A549 (cell line): ENCODE data around the gene AFDN. TPM values are rescaled to one million over a fixed set of nuclear protein-coding genes. Genes with fewer than 3 reads are reported as not detected.

Source experiments
- ATAC-seq, 2 experiments: fragments of 200-7000 bp in 1 of 2; fragments of >200 bp in 1 of 2; cut with Nextera tagmentation in 1 of 2; cut with Tn5 transposase in 1 of 2; 3 replicates each; pipeline versions ENCODE4 v1.8.0 to v1.9.1; 2018 to 2020; ENCODE audit warnings: mild to moderate bottlenecking in 1 of 2, moderate library complexity in 1 of 2
- CTCF ChIA-PET: fragments of 300-600 bp; sonication (Branson Sonifier 250); formaldehyde crosslinking; extraction: SDS; loops from one replicate; lab custom pipeline; 2021; ENCODE audit warnings: antibody characterized with exemption, inconsistent platforms; lab: Yijun Ruan, JAX
- POLR2A ChIA-PET: fragments of 350-600 bp; formaldehyde crosslinking; extraction: SDS; loops from one replicate; lab custom pipeline; 2021; ENCODE audit warnings: antibody characterized with exemption, inconsistent platforms; lab: Yijun Ruan, JAX
- DNase-seq, 2 experiments: peaks; one replicate each; pipeline versions ENCODE4 v3.0.0 to v3.0.0-alpha.2; 2011 to 2016; ENCODE audit warnings: low read depth in 1 of 2, low spot score in 1 of 2
- FAIRE-seq: peaks from 2 replicates; lab custom pipeline; 2011; peaks lifted over from hg19 to GRCh38; lab: Jason Lieb, UNC
- H3K27ac ChIP-seq, 2 experiments: fragments of >200 bp; sonication (Bioruptor Twin); formaldehyde crosslinking; 3 replicates each; pipeline ENCODE4 v1.5.1; 2016 to 2017
- H3K4me1 ChIP-seq: fragments of >200 bp; sonication (Bioruptor Twin); formaldehyde crosslinking; 3 replicates; pipeline ENCODE4 v1.6.1; 2016
- H3K4me2 ChIP-seq: fragments of >200 bp; sonication (Bioruptor Twin); formaldehyde crosslinking; 3 replicates; pipeline ENCODE4 v1.6.1; 2016
- H3K4me3 ChIP-seq: fragments of >200 bp; sonication (Bioruptor Twin); formaldehyde crosslinking; 3 replicates; pipeline ENCODE4 v1.5.1; 2016
- H3K9me3 ChIP-seq: fragments of >200 bp; sonication (Bioruptor Twin); formaldehyde crosslinking; 3 replicates; pipeline ENCODE4 v1.6.1; 2016
- BHLHE40 ChIP-seq: IDR thresholded peaks from 2 replicates; pipeline ENCODE4 v1.6.1; 2012; ENCODE audit warnings: low read depth, low read length, inconsistent platforms
- CBX8 ChIP-seq: fragments of 200-600 bp; sonication (generic); IDR thresholded peaks from 2 replicates; pipeline ENCODE4 v1.6.1; 2016
- CHD4 ChIP-seq: fragments of 200-600 bp; sonication (generic); IDR thresholded peaks from 2 replicates; pipeline ENCODE4 v1.6.1; 2016; ENCODE audit warnings: antibody characterized with exemption, mild to moderate bottlenecking, borderline replicate concordance
- FOSL2 ChIP-seq, 2 experiments: fragments of 450-650 bp in 1 of 2; fragments of >200 bp in 1 of 2; sonication (Bioruptor Twin) in 1 of 2; formaldehyde crosslinking; IDR thresholded peaks; 2 replicates each; pipeline versions ENCODE4 v1.5.0 to v1.6.1; 2016 to 2020; ENCODE audit warnings: mild to moderate bottlenecking in 1 of 2, moderate library complexity in 1 of 2
- FOXS1 ChIP-seq: fragments of 250-450 bp; sonication (Bioruptor Pico); IDR thresholded peaks from 2 replicates; pipeline ENCODE4 v1.5.0; 2020; ENCODE audit warnings: mild to moderate bottlenecking, moderate library complexity
- GATA3 ChIP-seq: IDR thresholded peaks from 2 replicates; pipeline ENCODE4 v1.6.1; 2012; ENCODE audit warnings: borderline replicate concordance
- HEYL ChIP-seq: fragments of 250-450 bp; sonication (Bioruptor Pico); IDR thresholded peaks from 2 replicates; pipeline ENCODE4 v1.8.0; 2021; ENCODE audit warnings: mild to moderate bottlenecking, moderate library complexity
- HOXB13 ChIP-seq: fragments of 250-450 bp; sonication (Bioruptor Pico); IDR thresholded peaks from 2 replicates; pipeline ENCODE4 v1.5.0; 2020; ENCODE audit warnings: low read depth, mild to moderate bottlenecking, moderate library complexity
- JUNB ChIP-seq: fragments of >200 bp; sonication (Bioruptor Twin); formaldehyde crosslinking; IDR thresholded peaks from 2 replicates; pipeline ENCODE4 v1.6.1; 2016
- RARB ChIP-seq: fragments of 250-450 bp; sonication (Bioruptor Pico); IDR thresholded peaks from 2 replicates; pipeline ENCODE4 v1.8.0; 2021; ENCODE audit warnings: mild to moderate bottlenecking, moderate library complexity
- SMC3 ChIP-seq: fragments of >200 bp; sonication (Bioruptor Twin); formaldehyde crosslinking; IDR thresholded peaks from 3 replicates; pipeline ENCODE4 v1.6.1; 2018; ENCODE audit warnings: inconsistent platforms
- SREBF2 ChIP-seq: fragments of 450-650 bp; IDR thresholded peaks from 2 replicates; pipeline ENCODE4 v1.6.1; 2014; ENCODE audit warnings: mild to moderate bottlenecking, moderate library complexity
- TFCP2L1 ChIP-seq: fragments of 250-450 bp; sonication (Bioruptor Pico); IDR thresholded peaks from 2 replicates; pipeline ENCODE4 v1.5.0; 2021; ENCODE audit warnings: mild to moderate bottlenecking
- USF2 ChIP-seq: fragments of 450-650 bp; IDR thresholded peaks from 2 replicates; pipeline ENCODE4 v1.6.1; 2014; ENCODE audit warnings: antibody characterized with exemption
- ZC3H11A ChIP-seq: fragments of 450-650 bp; IDR thresholded peaks from 2 replicates; pipeline ENCODE4 v1.6.1; 2014; ENCODE audit warnings: antibody characterized with exemption, mild to moderate bottlenecking
- ZNF302 ChIP-seq: fragments of 250-450 bp; sonication (Bioruptor Pico); IDR thresholded peaks from 2 replicates; pipeline ENCODE4 v1.9.0; 2021; ENCODE audit warnings: inconsistent platforms, mild to moderate bottlenecking, moderate library complexity
- ZSCAN20 ChIP-seq: fragments of 250-450 bp; sonication (Bioruptor Pico); IDR thresholded peaks from 2 replicates; pipeline ENCODE4 v1.8.0; 2022; ENCODE audit warnings: mild to moderate bottlenecking, moderate library complexity
- WGBS: methylation state at CpG from one replicate; pipeline ENCODE4 v1.1.6; 2017; ENCODE audit errors: missing lambda C conversion rate; 5-methylcytosine and 5-hydroxymethylcytosine counted together
- polyA plus RNA-seq, 4 experiments: library from polyadenylated mRNA; depleted of rRNA in 3 of 4; stranded (reverse); fragments of >200 nt; fragmentation: RNase III in 1 of 4; extraction: RNeasy Plus Mini Kit Qiagen cat#74134 plus additional on column Dnase treatment in 1 of 4; gene quantifications; 2 replicates in 3 of 4; 3 replicates in 1 of 4; pipeline ENCODE4 v1.2.3, GENCODE V29; 2011 to 2017
- TF ChIP-seq, protein P1 (sequence below): fragments of >200 bp; sonication (Bioruptor Twin); formaldehyde crosslinking; IDR thresholded peaks from 3 replicates; pipeline ENCODE4 v1.5.1; 2016
- TF ChIP-seq, protein P2 (sequence below): IDR thresholded peaks from 2 replicates; pipeline ENCODE4 v1.6.1; 2012; ENCODE audit warnings: low read depth, borderline replicate concordance
- TF ChIP-seq, protein P3 (sequence below): fragments of 150-350 bp; IDR thresholded peaks from 2 replicates; pipeline ENCODE4 v1.6.1; 2014; ENCODE audit warnings: low read depth, mild to moderate bottlenecking, low read length
- TF ChIP-seq, protein P4 (sequence below): fragments of >200 bp; sonication (Bioruptor Twin); formaldehyde crosslinking; IDR thresholded peaks from 3 replicates; pipeline ENCODE4 v1.6.1; 2016

AFDN gene
- polyA plus RNA-seq, 2 of the 4 experiments (the other 2 are of a cell fraction): 17.5 to 40.8 TPM

GRCh38 chr6:167918548-167919278 lies 92.0 kb downstream of the AFDN start:
- CTCF ChIA-PET: no interaction called here
- no peaks in the 10 kb centered on the region for H3K4me1 ChIP-seq
- no peaks in the 10 kb centered on the region for H3K9me3 ChIP-seq
- DNase-seq: no peak
- WGBS: 91% methylated on average over 14 of the region's 14 CpGs
- TF ChIP-seq, protein P1, sequence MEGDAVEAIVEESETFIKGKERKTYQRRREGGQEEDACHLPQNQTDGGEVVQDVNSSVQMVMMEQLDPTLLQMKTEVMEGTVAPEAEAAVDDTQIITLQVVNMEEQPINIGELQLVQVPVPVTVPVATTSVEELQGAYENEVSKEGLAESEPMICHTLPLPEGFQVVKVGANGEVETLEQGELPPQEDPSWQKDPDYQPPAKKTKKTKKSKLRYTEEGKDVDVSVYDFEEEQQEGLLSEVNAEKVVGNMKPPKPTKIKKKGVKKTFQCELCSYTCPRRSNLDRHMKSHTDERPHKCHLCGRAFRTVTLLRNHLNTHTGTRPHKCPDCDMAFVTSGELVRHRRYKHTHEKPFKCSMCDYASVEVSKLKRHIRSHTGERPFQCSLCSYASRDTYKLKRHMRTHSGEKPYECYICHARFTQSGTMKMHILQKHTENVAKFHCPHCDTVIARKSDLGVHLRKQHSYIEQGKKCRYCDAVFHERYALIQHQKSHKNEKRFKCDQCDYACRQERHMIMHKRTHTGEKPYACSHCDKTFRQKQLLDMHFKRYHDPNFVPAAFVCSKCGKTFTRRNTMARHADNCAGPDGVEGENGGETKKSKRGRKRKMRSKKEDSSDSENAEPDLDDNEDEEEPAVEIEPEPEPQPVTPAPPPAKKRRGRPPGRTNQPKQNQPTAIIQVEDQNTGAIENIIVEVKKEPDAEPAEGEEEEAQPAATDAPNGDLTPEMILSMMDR: no peak
- TF ChIP-seq ZC3H11A (no peak), RARB (CRISPR knock-in tag) (no peak), CBX8 (no peak), ZNF302 (CRISPR knock-in tag) (no peak), TFCP2L1 (CRISPR knock-in tag) (no peak)
- no peak overlapping the region for H3K27ac ChIP-seq
- POLR2A ChIA-PET: no interaction called here
- H3K4me3 ChIP-seq: no peak overlapping the region
- FAIRE-seq: no peak
- no peak overlapping the region for H3K4me2 ChIP-seq
- no peak for ATAC-seq

GRCh38 chr6:167919349-167919748 lies 92.6 kb downstream of the AFDN start:
- H3K4me2 ChIP-seq: no peak overlapping the region
- TF ChIP-seq CBX8 (no peak), ZC3H11A (no peak), FOSL2 (IDR thresholded peaks at IDR 0.05) (no peak), FOSL2 (CRISPR knock-in tag; IDR thresholded peaks at IDR 0.05) (no peak), BHLHE40 (no peak), SMC3 (no peak), CHD4 (no peak), JUNB (no peak), FOXS1 (CRISPR knock-in tag) (no peak), HOXB13 (CRISPR knock-in tag) (no peak), ZSCAN20 (CRISPR knock-in tag) (no peak), GATA3 (no peak), SREBF2 (no peak), USF2 (no peak), HEYL (no peak)
- TF ChIP-seq, protein P2, sequence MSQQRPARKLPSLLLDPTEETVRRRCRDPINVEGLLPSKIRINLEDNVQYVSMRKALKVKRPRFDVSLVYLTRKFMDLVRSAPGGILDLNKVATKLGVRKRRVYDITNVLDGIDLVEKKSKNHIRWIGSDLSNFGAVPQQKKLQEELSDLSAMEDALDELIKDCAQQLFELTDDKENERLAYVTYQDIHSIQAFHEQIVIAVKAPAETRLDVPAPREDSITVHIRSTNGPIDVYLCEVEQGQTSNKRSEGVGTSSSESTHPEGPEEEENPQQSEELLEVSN: no peak
- TF ChIP-seq, protein P3, sequence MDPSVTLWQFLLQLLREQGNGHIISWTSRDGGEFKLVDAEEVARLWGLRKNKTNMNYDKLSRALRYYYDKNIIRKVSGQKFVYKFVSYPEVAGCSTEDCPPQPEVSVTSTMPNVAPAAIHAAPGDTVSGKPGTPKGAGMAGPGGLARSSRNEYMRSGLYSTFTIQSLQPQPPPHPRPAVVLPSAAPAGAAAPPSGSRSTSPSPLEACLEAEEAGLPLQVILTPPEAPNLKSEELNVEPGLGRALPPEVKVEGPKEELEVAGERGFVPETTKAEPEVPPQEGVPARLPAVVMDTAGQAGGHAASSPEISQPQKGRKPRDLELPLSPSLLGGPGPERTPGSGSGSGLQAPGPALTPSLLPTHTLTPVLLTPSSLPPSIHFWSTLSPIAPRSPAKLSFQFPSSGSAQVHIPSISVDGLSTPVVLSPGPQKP: no peak
- TF ChIP-seq, protein P4, sequence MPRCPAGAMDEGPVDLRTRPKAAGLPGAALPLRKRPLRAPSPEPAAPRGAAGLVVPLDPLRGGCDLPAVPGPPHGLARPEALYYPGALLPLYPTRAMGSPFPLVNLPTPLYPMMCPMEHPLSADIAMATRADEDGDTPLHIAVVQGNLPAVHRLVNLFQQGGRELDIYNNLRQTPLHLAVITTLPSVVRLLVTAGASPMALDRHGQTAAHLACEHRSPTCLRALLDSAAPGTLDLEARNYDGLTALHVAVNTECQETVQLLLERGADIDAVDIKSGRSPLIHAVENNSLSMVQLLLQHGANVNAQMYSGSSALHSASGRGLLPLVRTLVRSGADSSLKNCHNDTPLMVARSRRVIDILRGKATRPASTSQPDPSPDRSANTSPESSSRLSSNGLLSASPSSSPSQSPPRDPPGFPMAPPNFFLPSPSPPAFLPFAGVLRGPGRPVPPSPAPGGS: no peak
- TF ChIP-seq, all 56 proteins: peak for 0
- no peak for ATAC-seq
- H3K27ac ChIP-seq: no peak overlapping the region
- 78% methylated on average over 3 of the region's 3 CpGs for WGBS
- no peak overlapping the region for H3K4me3 ChIP-seq
- no peaks in the 10 kb centered on the region for H3K4me1 ChIP-seq
- ChIA-PET POLR2A (no interaction called here), CTCF (no interaction called here)
- no peak for DNase-seq
- no peak for FAIRE-seq
- no peaks in the 10 kb centered on the region for H3K9me3 ChIP-seq
